Putamen (tissue), 1 donor: ENCODE data around the gene CEP78.

Source experiments
- DNase-seq: peaks from one replicate; pipeline ENCODE4 v3.0.0-alpha.2; 2016; ENCODE audit warnings: low spot score

CEP78 gene

DNA sequence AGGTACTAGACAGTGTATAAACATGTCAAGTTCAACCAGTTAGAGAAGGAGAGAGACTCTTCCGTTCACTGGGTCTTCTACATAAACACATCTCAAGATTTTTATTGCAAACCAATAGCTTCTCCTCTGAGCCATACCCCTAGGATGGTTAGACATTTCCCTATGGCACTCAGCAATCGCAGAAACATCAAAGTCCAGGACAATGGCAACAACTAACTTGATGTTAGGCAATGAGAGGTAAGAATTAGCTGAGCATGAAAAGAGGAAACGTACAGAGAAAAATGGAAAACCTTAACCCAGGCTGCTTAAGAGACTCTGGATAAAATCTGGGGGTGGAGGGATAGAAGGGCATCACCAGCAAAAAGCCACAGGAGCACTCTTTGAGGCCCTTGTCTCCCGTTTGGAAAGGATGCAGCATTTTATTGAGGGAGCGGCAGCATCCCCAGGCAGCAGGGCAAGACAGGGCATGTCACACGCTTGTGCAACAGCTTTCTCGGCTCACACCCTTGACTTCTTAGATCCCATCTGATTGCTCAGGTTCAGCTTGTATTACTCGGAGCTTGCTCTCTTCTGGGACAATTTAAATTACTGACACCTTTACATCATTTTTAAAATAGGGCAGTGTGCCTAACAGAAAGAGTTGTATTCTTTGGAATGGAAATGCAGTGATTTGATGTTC is 52.5 kb downstream of the CEP78 start:
- DNase-seq = no peak

DNA sequence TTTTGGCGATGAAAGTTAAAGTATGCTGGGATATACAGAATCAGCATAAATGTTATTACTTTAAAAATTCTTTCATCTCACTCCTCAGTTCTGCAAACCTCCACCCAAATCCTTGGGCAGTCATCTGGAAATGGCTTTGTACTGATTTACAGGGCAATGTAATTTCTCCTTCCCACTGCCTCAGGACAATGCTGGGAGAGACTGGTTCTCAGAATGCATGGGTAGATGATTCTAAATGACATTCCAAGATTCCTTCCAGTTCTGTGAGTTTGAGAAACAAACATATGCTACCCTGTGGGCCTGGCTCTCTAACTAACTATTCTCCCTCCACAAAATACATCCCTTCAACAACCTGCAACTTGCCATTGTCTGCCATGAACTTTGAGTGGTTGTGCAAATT is 53.6 kb downstream of the CEP78 start:
- DNase-seq = no peak

DNA sequence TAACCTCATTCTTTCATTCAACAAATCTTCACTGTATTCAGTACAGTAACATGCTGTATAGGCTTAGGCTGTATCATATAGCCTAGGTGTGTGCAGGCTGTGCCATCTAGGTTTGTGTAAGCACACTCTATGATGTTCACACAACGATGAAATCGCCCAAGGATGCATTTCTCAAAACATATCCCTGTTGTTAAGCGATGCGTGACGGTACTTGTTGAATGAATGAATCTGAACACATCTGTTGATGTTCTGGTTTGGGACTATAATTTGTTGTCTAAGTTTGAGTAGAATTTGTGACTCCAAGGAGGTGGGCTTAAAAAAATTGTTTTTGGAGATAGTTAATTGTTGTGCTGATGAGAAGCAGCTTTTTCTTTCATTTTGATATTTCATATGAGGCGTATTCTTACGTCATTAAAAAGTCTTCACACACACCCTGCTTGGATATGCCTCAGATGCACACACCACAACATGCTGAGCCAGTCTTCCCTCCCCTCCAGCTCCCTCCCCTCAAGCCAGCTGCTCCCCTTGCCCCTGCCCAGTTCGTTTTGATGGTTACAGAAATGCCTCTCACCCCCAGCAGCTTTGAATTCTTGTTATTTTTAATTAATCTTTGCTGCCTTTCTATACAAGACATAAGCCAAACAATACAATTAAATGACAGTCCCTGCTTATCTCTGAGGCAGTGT is 55.5 kb downstream of the CEP78 start:
- no peak for DNase-seq

GRCh38 chr9:78292026-78292425 is 56.2 kb downstream of the CEP78 start:
- no peak for DNase-seq

- DNase-seq = no peak
These were observed 57.0 kb downstream of the CEP78 start for GRCh38 chr9:78292716-78293497.

DNA sequence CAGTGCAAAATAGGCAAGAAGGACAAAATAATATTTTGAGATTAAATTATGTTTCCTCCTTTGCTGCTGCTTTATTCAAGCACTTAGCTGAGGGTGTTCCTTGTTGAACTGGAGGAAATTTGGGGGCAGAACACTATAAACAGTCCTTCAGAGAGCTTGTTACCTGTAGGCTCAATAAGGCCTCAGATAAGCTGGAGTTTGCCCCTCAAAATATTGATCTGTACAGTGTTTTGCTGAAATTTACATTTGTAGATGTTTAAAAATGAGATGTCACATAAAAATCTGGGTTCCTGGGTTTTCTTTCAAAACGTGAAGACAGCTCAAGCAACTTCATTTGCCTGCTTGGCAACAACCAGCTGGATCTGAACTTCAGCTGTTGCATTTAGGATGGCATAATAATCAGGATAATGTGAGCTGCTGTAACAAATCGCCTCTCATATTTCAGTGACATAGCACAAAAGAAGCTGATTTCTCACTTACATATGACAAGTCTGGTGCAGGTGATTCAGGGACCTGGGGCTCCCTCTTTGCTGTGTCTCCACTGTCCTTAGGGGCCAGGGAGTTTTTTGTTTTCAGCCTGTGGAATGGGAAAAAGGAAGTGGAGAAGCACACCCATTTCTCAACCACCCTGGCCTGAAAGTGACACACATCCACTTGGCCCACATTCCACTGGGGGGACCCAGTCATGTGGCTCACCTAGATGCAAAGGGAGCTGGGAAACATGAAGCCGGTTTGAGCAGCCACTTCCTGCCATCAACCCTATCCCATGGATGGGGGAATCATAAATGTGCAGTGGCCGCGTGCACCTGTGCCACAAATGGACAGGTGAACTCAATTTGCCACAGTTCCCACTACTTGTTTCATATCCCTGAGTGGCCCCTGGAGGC is 58.7 kb downstream of the CEP78 start:
- no peak for DNase-seq

GRCh38 chr9:78295177-78295575 is 59.3 kb downstream of the CEP78 start:
- no peak for DNase-seq

GRCh38 chr9:78295731-78296130 is 59.9 kb downstream of the CEP78 start:
- DNase-seq = no peak

DNA sequence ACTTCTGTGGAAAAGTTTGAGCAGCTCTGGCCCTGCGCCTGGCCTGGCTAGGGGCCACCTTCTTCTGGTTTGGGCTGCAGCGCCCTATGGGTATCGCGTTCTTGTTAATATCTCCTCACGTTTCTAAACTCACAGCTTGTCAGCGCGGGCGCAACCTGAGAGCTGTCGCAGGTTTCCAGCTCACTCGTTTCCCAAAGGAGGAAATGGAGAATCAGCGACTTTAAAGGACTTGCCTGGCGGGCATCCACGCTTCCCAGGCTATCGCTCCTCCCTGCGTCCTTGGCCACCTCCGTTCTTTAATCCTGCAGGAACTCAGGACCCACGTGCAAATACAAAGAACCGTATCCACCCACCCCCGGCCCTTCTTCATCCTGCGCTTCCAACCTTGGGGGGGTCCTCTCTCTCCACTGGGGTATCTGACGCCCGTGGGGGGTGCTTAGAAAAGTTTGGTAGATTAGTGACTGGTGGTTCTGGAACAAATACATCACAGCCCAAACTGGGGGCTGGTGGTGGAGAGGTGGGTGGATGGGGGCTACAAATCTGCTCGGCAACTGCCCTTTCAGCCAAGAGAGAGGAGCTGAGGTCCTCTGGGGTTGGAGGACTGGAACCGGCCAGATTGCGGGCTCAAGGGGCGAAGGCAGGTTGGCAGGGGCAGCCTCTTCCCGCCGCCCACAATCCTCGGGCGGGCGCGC is 60.5 kb downstream of the CEP78 start:
- DNase-seq = peak; percentile 49

DNA sequence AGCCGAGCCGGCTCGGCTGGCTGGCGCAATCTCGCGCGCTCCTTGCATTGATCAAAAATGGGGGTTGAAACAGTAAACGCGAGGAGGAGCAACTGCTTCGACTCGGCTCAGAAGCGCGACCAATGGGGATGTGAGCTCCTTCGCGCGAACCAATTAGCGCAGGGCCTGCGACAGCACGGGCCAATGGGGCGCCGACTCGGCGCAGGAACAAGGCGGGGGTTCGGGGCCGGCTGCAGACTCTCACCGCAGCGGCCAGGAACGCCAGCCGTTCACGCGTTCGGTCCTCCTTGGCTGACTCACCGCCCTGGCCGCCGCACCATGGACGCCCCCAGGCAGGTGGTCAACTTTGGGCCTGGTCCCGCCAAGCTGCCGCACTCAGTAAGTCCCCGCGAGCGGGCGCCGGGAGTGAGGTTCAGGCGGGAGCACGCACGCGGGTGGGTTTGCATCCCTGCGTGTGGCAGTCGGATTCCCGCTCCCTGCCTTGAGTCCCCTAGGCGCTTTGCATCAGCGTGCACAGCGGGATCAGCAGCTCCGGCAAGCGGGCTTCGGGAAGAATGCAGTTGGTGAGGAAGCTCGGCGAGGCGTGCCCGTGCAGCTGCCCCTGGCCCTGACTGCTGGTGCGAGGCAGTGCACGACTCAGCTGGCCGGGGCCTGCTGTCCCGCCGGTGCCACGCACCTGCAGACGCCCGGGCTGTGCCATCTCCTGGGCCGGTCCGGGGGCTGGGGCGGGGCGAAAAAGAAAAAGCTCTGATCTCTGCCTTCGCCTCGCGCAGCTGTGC is 61.2 kb downstream of the CEP78 start, which contains the start of gene PSAT1:
Gene PSAT1, plus strand, starts transcription at position 233 of the 779 bp plus-strand sequence. Its CDS starts 86 bp downstream, at position 319.
- DNase-seq = peak; percentile 96

GRCh38 chr9:78297672-78297961 is 61.7 kb downstream of the CEP78 start:
- DNase-seq = peak; percentile 74

- DNase-seq = peak; percentile 85
These were observed 62.3 kb downstream of the CEP78 start for GRCh38 chr9:78298046-78298765.

DNA sequence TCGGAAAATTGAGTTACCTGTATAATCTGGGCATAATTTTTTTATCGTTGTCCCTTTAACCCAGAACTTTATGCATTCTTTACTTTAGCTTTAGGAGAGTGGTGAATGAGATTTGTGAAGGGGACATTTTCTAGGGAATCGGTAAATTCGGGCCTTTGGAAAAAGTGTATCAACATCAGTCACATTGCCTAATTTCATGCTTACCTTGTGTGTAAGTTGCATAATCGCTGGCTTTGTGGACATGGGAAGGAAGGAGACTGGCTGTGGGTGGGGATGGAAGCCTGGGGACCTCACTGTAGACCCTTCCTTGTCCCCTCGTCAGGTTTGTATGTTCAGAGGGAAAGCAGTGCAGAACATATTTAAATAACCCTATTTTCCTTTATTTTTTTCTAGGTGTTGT is 64.3 kb downstream of the CEP78 start:
- DNase-seq = no peak

GRCh38 chr9:78301466-78301865 is 65.6 kb downstream of the CEP78 start:
- no peak for DNase-seq

DNA sequence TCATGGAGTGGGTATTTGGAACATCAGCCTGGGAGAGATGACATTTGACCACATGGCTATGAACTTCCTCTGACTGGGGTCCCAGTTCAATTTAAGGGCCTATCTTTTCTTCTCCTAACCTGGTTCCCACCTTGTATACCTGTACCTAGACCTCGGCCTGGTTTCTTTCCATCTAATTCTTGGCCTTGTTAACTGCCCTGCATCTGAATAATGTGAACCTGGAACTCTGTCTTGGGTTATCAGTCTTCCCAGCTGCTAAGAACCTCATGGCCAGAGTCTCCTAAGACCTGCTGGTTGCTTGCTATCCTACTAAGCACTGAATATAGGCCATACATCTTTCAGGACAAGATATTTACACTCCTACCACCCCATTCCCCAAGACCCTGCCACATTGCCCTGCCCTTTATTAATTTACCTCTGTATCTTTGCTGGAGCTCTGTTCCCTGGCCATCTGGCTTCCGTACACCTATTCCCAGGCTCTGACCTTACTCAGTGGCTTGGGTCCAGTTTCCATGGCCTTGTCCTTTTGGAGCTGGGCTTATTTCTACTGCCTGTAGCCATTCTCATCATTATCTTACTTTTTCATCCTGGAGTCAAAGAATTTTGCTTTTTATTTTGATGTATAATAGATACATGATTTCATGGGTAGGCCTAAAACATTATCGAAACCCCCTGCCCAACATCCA is 67.6 kb downstream of the CEP78 start:
- DNase-seq = no peak

- no peak for DNase-seq
These were observed 68.5 kb downstream of the CEP78 start for GRCh38 chr9:78304357-78304756.

DNA sequence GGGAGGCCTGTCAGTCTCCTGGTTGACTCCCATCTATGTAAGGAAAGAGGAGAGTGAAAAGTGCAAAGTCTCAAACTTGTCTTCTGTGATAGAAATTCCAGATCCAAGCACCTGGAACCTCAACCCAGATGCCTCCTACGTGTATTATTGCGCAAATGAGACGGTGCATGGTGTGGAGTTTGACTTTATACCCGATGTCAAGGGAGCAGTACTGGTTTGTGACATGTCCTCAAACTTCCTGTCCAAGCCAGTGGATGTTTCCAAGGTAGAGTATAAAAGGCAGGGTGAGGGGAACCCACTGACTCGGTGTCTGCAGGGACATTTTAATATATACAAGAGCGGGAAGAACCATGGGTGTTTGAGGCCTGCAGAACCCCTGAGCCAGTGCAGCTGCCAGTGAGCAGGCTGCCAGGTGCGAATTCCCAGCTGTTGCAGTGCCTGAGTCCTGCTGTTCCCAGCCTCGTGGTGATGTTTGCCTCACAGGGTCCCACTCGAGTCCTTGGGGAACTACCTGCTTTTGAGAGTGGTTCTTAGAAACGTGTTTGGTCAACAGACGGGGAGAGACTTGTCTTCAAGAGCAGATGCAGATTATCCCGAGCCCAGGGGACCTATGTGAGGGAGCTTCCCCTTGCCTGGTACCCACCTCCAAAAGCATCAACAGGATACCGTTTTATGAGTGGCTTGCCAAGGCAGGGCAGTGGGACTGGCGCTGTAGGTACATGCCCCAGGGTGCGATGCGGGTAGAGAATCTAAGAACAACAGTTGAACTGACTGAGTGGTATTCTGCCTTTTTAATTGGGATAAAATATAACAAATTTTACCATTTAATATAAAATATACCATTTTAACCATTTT is 70.6 kb downstream of the CEP78 start:
- DNase-seq = no peak

DNA sequence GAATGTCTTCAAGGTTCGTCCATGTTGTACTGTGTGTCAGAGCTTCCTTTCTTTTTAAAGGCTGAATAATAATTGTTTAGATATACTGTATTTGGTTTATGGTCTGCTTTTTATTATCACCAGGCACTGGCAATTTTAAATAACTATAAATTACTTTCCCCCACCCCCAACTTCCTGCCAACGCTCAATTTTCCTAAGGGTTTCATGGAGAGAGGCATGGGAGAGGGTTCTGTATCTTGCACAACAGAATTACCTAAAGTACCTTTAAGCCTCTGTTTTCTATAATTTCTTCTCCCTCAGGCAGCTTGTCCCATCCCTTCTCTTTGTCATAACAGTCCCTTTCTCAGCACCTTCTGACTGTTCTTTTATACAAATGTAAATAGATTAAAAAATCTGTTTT is 71.5 kb downstream of the CEP78 start:
- no peak for DNase-seq
